Small intestine (tissue), 7 donors: ENCODE data around the gene CALML4. TPM values are rescaled to one million over a fixed set of nuclear protein-coding genes. Genes with fewer than 3 reads are reported as not detected.
"Not testable (repeated sequence)": the region's sequence is repeated elsewhere in the genome, so short reads cannot be mapped to it uniquely, and the experiment has no call there.

ENCODE experiments used
- DNase-seq, 2 donors: peaks; one replicate each; pipeline versions ENCODE4 v3.0.0 to v3.0.0-alpha.2; 2013
- FAIRE-seq: peaks from 2 replicates; lab custom pipeline; 2012; peaks lifted over from hg19 to GRCh38; lab: Jason Lieb, UNC
- H3K27ac ChIP-seq, 3 donors: one replicate each; pipeline ENCODE4 v1.5.1; 2013; ENCODE audit warnings: low read length in 2 of 3, mild to moderate bottlenecking in 2 of 3, control low read depth in 1 of 3, inconsistent platforms in 1 of 3, low read depth in 1 of 3, moderate library complexity in 1 of 3
- H3K27me3 ChIP-seq, 3 donors: one replicate each; pipeline ENCODE4 v1.6.1; 2013; ENCODE audit warnings: low read length in 3 of 3, inconsistent platforms in 1 of 3; ENCODE audit not compliant: control insufficient read depth in 3 of 3, insufficient read depth in 3 of 3
- H3K36me3 ChIP-seq, 3 donors: one replicate each; pipeline ENCODE4 v1.6.1; 2013; ENCODE audit warnings: low read length in 3 of 3, inconsistent platforms in 1 of 3, low read depth in 1 of 3, mild to moderate bottlenecking in 1 of 3, moderate library complexity in 1 of 3; ENCODE audit not compliant: control insufficient read depth in 3 of 3, insufficient read depth in 2 of 3
- H3K4me1 ChIP-seq, 3 donors: one replicate each; pipeline ENCODE4 v1.6.1; 2013; ENCODE audit warnings: low read length in 2 of 3, inconsistent platforms in 1 of 3, low read depth in 1 of 3, mild to moderate bottlenecking in 1 of 3, moderate library complexity in 1 of 3; ENCODE audit not compliant: control insufficient read depth in 3 of 3, insufficient read depth in 2 of 3
- H3K4me3 ChIP-seq, 3 donors: one replicate each; pipeline ENCODE4 v1.5.1; 2013; ENCODE audit warnings: low read length in 3 of 3, control low read depth in 1 of 3, inconsistent platforms in 1 of 3, low read depth in 1 of 3, mild to moderate bottlenecking in 1 of 3, moderate library complexity in 1 of 3
- H3K9me3 ChIP-seq, 2 donors: one replicate each; pipeline ENCODE4 v1.6.1; 2013; ENCODE audit warnings: low read depth in 1 of 2, low read length in 1 of 2; ENCODE audit not compliant: control insufficient read depth in 2 of 2, insufficient read depth in 1 of 2
- WGBS, 3 donors: extraction: QIAGEN DNeasy Blood & Tissue Kit; methylation state at CpG; one replicate each; pipeline ENCODE4 v1.1.7; 2013; 5-methylcytosine and 5-hydroxymethylcytosine counted together
- polyA plus RNA-seq, 4 donors: library from polyadenylated mRNA; stranded (reverse) in 3 of 4; unstranded in 1 of 4; fragments of 200-250 nt in 3 of 4; fragments of 120-200 nt in 1 of 4; gene quantifications; one replicate each; pipeline versions ENCODE4 v1.2.1 to v1.2.3, GENCODE V29; 2013
- donor health status: healthy with polysubstance abuse.
- donor health status: control.
- donor health status: control.
- donor health status: Bipolar disorder and iron deficiency.
- donor health status: healthy.

Gene CALML4
- polyA plus RNA-seq, 4 donors: 127 to 288 (median 191) TPM

DNA sequence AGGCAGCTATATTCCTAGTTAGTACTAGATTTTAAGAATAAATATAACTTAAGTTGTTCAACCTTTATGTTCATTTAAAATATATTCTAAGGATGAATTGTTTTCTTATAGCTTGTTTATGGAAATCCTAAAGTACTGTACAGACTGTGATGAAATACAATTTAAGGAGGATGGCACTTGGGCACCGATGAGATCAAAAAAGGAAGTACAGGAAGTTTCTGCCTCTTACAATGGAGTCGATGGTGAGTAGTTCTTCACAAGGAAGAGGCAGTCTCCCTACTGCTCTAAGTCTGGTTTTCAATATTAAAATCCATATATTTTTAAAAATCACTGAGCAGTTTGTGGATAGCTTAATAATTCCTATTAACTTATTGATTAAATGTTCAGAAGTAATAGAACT is 29.6 kb downstream of the CALML4 start:
- Histone ChIP-seq H3K9me3 (no peaks in the 10 kb centered on the region), H3K36me3 (peaks cover 3 to 16% (median 13%) of the 10 kb centered on the region in 3 donors), H3K4me3 (no peak overlapping the region), H3K4me1 (no peaks in the 10 kb centered on the region), H3K27me3 (no peaks in the 10 kb centered on the region), H3K27ac (no peak overlapping the region)
- DNase-seq (no peak), FAIRE-seq (no peak)
- 63 to 85% (median 70%) methylated on average over 2 of the region's 2 CpGs for WGBS, 3 donors

DNA sequence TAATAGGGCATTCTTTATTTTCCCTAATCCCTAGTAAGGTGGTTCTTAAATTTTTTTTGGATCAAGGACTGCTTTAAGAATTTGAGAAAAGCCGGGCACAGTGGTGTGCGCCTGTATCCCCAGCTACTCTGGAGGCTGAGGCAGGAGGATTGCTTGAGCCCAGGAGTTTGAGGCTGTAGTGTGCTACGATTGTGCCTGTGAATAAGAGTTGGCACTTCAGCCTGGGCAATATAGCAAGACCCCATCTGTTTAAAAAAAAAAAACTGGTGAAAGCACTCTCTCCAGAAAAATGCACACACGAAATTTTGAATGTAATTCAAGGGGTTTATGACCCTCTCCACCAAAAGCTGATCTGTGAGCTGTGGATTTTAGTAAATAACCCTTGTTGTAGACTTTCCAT is 32.0 kb downstream of the CALML4 start:
- H3K27ac ChIP-seq: no peak overlapping the region
- H3K4me1 ChIP-seq: peaks cover 0 to 3% (median 0%) of the 10 kb centered on the region in 3 donors
- FAIRE-seq (no peak), DNase-seq (no peak)
- H3K36me3 ChIP-seq: peaks cover 5 to 15% (median 13%) of the 10 kb centered on the region in 3 donors
- 96 to 100% (median 98%) methylated on average over 4 of the region's 4 CpGs for WGBS, 3 donors
- no peak overlapping the region for H3K4me3 ChIP-seq
- H3K27me3 ChIP-seq: no peaks in the 10 kb centered on the region
- H3K9me3 ChIP-seq: no peaks in the 10 kb centered on the region

DNA sequence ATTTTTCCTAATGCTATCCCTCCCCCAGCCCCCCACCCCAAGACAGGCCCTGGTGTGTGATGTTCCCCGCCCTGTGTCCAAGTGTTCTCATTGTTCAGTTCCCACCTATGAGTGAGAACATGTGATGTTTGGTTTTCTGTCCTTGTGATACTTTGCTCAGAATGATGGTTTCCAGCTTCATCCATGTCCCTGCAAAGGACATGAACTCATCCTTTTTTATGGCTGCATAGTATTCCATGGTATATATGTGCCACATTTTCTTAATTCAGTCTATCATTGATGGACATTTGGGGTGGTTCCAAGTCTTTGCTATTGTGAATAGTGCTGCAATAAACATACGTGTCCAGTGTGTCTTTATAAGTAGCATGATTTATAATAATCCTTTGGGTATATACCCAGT is 33.1 kb downstream of the CALML4 start:
- H3K9me3 ChIP-seq, H3K27me3 ChIP-seq, H3K4me3 ChIP-seq, H3K27ac ChIP-seq, FAIRE-seq, DNase-seq, H3K4me1 ChIP-seq: not testable (repeated sequence)
- H3K36me3 ChIP-seq: peaks cover 2 to 18% (median 8%) of the 10 kb centered on the region in 3 donors
- whole genome bisulfite sequencing, 3 donors: 73 to 87% (median 77%) methylated on average over 2 of the region's 2 CpGs

DNA sequence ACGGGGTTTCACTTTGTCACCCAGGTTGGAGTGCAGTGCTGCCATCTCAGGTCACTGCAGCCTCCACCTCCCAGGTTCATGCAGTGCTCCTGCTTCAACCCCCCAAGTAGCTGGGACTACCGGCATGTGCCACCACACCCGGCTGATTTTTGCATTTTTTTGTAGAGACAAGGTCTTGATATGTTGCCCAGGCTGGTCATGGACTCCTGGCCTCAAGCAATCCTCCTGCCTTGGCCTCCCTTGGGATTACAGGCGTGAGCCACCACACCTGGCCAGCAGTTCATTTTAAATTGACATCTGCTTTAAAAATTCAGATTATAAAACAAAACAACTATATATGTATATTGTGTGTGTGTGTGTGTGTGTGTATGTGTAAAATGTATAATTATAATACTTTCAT is 38.3 kb downstream of the CALML4 start:
- H3K9me3 ChIP-seq: peaks cover 0 to under 1% of the 10 kb centered on the region in 2 donors
- peaks cover 2 to 24% (median 8%) of the 10 kb centered on the region in 3 donors for H3K36me3 ChIP-seq
- DNase-seq: peak in 1 of 2 donors; percentile 12
- no peaks in the 10 kb centered on the region for H3K27me3 ChIP-seq
- no peak overlapping the region for H3K4me3 ChIP-seq
- no peak overlapping the region for H3K27ac ChIP-seq
- WGBS, 3 donors: 65 to 76% (median 70%) methylated on average over 4 of the region's 4 CpGs
- peaks cover 0 to 3% (median 0%) of the 10 kb centered on the region in 3 donors for H3K4me1 ChIP-seq
- FAIRE-seq: no peak

GRCh38 chr15:68163191-68163590 is 41.9 kb downstream of the CALML4 start:
- Histone ChIP-seq H3K27me3 (no peaks in the 10 kb centered on the region), H3K4me1 (no peaks in the 10 kb centered on the region), H3K36me3 (peaks cover 2 to 25% (median 11%) of the 10 kb centered on the region in 3 donors), H3K9me3 (peaks cover 0 to 8% of the 10 kb centered on the region in 2 donors), H3K4me3 (no peak overlapping the region), H3K27ac (no peak overlapping the region)
- FAIRE-seq: no peak
- DNase-seq: no peak

GRCh38 chr15:68158046-68158628 is 47.0 kb downstream of the CALML4 start:
- FAIRE-seq (no peak), DNase-seq (no peak)
- Histone ChIP-seq H3K4me3 (no peak overlapping the region), H3K36me3 (peaks cover 2 to 15% (median 14%) of the 10 kb centered on the region in 3 donors), H3K9me3 (peaks cover 0 to 8% of the 10 kb centered on the region in 2 donors), H3K27ac (no peak overlapping the region), H3K4me1 (no peaks in the 10 kb centered on the region), H3K27me3 (no peaks in the 10 kb centered on the region)
- WGBS, 3 donors: 64 to 74% (median 65%) methylated on average over 3 of the region's 3 CpGs

DNA sequence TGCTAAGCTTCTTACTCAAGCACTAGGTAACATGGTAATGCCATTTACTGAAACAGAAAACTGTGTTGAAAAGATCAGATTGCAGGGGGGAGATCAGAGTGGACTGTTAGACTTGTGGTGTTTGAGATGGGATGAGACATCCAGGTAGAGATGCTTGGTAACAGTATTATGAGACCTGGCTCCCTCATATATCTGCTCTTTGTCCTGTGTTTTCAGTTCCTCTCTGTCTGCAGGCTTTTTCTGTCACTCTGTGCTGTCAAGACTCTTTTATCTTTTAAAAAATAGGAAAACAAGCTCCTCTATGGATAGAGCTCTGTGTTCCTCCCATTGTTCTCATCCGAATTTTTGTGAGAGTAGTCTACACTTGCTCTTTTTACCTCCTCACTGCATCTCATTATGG is 48.1 kb downstream of the CALML4 start:
- Histone ChIP-seq H3K27me3 (no peaks in the 10 kb centered on the region), H3K27ac (no peak overlapping the region), H3K36me3 (peaks cover 2 to 10% (median 10%) of the 10 kb centered on the region in 3 donors), H3K9me3 (peaks cover 0 to 8% of the 10 kb centered on the region in 2 donors), H3K4me3 (no peak overlapping the region), H3K4me1 (no peaks in the 10 kb centered on the region)
- DNase-seq (no peak), FAIRE-seq (no peak)
- 50 to 72% (median 64%) methylated on average over 1 of the region's 1 CpG for WGBS, 3 donors

DNA sequence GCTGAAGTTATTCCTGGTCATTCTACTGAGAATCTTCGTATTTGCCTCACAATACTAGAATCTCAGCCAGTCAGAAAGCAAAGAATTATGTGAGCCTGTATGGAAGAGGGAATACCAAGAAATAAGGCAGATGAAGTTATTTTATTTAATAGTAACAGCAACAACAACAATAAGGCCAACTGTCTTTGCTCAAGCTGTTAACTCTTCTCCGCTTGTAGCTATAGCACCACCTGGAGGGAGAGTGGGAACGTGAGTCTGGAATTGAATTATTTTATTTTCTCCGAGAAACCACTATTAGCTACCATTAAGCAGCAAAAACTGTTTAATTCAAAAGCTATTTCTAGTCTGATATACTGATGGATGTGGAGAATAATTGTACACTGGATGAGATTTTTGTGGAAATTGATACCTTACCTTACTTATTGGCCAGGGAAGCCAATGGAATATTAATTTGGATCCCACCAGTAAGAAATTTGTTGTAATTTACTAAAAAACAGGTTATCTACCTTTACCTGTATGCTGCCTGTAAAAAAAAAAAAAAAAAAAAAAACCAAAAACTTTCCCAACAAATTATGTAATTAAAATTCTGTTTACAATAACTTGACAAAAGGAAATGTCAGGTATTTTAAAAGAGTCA is 50.1 kb downstream of the CALML4 start:
- no peak overlapping the region for H3K4me3 ChIP-seq
- H3K4me1 ChIP-seq: no peaks in the 10 kb centered on the region
- no peaks in the 10 kb centered on the region for H3K27me3 ChIP-seq
- DNase-seq (peak; percentile 72 to 75), FAIRE-seq (no peak)
- WGBS, 3 donors: 33 to 42% (median 42%) methylated on average over 4 of the region's 4 CpGs
- H3K9me3 ChIP-seq: no peaks in the 10 kb centered on the region
- H3K27ac ChIP-seq: no peak overlapping the region
- H3K36me3 ChIP-seq: peaks cover 0 to 10% (median 7%) of the 10 kb centered on the region in 3 donors
